Measurements from ENCODE around the gene FBXW12.
A peak's percentile ranks its signal among the peaks of the same experiment; 100 is the strongest.
"Not testable (repeated sequence)": the region's sequence is repeated elsewhere in the genome, so short reads cannot be mapped to it uniquely, and the experiment has no call there.

The FBXW12 gene

DNA sequence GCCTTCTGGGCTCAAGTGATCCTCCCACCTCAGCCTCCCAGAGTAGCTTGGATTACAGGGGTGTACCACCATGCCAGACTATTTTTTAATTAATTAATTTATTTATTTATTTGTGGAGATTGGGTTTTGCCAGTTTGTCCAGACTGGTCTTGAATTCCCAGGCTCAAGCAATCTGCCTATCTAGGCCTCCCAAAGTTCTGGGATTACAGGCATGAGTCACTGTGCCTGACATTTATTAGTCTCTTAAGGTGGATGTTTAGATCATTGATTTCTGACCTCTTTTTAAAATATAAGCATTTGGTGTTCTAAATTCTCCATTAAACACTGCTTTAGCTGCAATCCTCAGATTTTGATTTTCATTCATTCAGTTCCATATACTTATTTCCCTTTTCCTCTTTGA is 15.6 kb downstream of the FBXW12 start:
- DNase-seq, result no peak

- DNase-seq, result no peak
These were observed 16.9 kb downstream of the FBXW12 start for GRCh38 chr3:48388966-48389365.

DNA sequence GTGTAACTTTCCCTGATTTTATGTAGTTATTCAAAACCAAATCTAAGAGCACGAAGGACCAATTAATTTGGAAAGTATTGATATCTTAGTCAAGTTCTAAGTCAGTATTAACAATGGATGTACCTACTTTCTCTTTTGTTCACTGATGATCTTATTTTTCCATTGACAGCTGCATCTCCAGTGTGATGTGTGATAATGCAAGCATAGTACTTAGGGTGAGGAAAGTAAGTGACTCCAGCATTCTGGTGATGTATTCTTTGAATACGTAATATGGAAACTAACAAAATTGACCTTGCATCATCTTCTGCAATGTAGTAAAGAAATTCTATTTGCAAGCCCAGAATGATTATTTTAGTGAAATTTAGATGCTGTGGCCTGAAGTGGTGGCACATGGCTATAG is 22.4 kb downstream of the FBXW12 start:
- no peak for DNase-seq

DNA sequence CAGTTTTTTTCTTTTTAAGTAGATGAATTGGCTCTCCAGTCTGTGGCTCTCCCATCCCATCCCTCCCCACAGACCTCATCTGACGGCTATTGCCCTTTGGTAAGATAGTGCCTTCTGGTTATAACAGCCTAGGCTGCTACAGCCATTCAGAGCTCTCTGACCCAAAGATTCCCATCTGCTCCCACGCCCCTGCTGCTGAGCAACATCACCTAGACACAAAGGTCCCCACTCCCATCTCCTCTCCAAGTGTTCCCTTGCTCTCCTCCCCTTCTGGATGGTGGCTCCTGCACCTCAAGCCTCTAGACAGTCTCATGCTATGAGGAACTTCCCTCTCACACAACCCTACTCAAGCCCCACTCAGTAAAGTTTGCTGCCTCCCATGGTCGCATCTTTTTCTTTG is 23.7 kb downstream of the FBXW12 start:
- DNase-seq, result no peak

DNA sequence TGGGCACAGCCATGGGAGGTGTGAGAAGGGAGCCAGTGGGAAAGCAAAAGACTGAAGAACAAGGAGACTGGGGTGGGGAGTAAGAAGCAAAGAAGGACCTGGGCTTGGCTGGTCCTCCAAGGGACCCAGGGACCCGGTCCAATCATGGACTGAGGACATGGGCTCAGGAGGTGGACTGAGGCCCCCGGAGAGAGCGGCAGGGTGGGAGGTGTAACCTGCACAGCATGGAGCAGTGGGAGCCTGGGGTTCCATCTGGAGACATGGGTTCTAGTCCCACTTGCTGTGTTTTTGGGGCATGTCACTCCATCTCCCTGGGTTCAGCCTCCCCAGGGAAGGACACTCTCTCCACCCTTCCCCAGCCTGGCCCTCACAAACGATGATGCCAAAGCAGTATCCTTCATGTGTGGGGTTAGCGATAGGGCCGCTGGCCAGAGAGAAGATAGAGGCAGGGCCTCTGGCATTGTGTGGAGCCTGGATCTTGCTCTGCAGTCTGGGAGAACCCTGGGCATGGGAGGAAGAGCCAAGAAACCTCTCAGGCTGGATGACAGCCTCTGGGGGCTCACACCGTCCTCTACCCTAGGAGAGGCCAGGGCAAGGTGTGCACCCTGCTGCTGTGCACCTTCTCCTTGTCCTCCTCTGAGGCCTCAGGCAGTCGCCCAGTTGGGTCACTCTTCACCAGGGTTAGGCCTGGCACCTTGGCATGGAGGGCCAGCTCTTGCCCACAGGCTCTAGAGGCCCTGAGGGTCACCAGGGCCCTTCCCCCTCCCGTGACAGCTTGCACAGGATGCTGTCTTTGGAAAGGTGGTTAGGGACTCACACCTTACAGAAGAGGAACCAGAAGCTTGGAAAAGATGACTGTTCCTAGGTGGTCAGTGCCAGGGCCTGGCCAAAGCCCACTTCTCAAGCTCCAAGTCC is 26.0 kb downstream of the FBXW12 start:
- DNase-seq, result no peak

DNA sequence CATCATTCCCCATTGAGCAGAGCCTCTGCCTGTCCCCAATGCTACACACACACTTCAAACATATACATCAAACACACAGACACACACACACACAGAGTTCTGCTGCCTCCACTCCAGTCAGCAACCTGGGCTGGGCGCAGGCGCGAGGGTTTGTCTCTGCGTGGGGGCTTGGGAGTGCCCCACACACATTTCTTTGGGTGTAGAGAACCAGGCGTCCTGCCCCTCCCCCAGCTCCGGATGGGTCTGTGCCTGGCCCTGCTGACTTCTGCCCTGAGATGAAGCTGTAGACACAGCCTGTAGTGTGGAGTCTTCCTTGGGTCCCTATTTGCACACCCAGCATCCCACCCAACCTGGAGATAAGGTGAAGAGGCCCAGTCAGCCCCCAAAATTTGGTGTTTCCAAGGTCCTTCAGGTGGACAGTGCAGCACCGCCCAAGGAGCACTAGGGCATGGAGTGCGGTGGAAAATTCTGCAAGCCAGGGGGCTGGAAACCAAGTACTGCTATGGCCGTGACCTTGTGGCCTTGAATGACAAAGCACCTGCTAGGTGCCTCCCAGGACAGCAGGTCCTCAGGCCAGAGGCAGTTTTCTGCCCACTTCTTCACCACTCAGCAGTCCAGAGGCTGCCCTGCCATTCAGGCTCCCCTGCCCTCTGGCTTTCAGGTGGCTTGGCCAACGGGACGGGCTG is 26.8 kb downstream of the FBXW12 start:
- no peak for DNase-seq

GRCh38 chr3:48399387-48400172 is 27.6 kb downstream of the FBXW12 start:
- peak; percentile 48 for DNase-seq

GRCh38 chr3:48400824-48401433 is 28.9 kb downstream of the FBXW12 start:
- DNase-seq, result peak; percentile 68

DNA sequence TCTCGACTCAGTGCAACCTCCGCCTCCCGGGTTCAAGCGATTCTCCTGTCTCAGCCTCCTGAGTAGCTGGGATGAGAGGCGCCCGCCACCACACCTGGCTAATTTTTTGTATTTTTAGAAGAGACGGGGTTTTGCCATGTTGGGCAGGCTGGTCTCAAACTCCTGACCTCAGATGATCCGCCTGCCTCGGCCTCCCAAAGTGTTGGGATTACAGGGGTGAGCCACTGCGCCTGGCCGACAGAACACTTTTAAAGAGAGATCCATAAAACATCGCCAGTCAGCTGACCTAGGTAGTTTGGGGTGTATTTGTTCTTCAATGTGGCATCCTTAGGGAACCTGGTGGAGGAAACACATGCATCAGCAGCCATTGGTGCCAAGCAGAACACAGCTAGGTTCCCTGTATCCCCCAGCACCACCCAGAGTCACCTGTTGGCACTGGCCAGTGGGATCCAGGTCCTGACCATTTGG is 29.4 kb downstream of the FBXW12 start:
- DNase-seq, result not testable (repeated sequence)

DNA sequence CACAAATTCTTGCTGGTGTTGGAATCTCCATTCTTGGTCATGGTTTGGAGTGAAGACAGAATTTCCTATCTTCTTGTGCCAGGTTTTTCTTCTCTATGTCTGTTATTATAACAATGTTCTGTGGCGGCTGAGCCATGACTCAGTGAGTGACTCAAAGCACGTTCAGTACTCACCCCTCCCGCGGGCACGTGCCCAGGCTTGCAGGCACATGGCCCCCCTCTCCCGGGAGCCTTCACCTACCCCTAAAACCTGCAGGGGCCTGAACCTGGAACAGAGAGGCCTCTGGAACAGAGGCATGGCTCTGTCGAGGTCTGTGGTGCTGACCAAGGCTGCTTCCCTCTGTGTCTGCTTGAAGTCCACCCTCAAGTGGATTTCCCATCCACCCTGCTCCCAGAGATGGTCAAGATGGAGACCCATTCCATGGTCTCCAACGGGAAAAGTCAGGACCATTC is 30.3 kb downstream of the FBXW12 start:
- DNase-seq, result peak; percentile 48

DNA sequence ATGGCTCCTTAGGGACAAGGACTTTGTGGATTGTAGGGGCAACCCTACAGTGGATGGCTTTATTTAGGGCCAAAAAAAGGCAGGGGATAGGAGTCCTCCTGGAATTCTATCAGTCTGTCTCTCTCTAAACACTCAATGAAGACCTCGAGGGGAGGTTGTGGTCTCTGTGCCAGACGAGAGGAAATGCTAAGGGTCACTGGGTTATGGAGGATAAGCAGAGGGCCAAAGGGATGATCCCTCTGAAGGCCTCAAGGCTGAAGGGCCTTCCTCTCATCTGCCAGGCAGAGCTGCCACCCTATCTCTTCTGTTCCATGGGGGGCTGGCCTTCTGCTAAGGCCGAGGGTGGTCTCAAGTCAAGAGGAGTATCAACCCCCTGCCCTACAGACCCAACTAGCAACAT is 30.9 kb downstream of the FBXW12 start:
- DNase-seq, result peak; percentile 35

DNA sequence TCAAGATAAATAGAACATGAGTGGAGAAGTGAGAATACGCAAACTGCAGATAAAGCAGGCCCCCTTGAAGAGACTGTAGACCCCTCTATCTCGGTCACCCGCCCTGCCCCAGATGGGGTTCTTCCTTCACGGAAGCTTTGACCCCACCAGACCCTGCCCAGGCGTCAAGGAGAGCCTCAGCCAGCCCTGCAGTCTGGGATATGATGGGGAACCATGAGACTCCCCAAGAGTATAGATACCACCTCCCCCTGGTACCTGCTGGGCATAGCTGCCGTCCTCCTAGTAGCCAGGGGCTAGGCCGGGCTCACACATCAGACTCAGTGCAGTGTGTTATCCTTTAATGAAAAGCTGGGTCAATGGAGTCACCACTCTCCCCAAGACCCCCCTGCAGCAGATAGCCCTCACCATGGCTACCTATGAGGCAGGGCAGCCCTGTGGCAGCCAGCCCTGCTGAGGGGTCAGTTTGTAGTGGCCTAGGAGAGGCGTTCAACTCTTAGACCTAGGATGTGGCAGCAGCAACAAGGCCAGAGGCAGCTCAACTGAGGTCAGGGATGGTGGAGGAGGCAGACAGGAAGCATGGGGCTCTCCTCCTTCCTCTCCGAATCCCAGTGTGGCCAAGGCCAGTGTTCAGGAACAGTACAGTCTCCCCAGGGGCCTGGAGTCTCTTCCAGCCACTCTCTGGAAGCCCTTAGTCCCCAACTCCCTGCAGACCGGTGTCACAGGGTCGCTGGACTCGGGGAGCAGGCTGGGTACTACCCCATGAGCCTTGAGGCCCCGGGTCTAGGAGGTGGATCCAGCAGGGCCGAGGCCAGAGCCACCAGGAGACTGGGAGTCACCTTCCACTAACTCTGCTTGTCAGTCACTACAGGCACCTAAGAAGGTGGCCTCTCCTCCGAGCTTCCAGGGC is 31.8 kb downstream of the FBXW12 start:
- DNase-seq, result peak; percentile 51

GRCh38 chr3:48404440-48405342 is 32.7 kb downstream of the FBXW12 start:
- no peak for DNase-seq

GRCh38 chr3:48405343-48405881 is 33.4 kb downstream of the FBXW12 start:
- peak; percentile 48 for DNase-seq

GRCh38 chr3:48405971-48406370 is 34.0 kb downstream of the FBXW12 start:
- no peak for DNase-seq

- DNase-seq, result peak; percentile 40
These were observed 34.7 kb downstream of the FBXW12 start for GRCh38 chr3:48406443-48407431.

DNA sequence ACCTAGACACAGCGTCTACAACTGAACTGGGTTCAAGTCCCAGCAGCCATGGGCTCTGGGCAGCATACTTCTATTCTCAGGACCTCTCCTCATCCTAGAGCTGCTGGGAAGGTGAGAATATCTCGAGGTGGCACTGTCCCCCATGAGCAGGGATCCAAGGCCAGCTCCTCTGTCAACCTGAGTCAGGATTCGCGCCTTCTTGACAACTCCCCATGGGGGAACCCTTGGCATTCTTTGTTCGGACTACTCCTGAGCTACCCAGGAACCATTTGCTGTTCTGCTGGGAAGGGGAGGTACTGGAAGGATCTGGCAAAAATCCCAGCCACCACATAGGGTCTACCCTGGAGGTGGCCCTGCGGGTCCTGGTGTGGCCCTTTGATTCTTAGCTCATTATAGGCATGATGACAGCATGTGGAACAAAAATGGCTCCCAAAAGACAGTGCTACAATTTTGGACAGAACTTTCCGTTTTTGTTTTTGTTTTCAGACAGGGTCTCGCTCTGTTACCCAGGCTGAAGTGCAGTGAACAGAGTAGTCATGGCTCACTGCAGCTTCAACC is 35.6 kb downstream of the FBXW12 start:
- no peak for DNase-seq

- DNase-seq, result peak; percentile 52
These were observed 36.8 kb downstream of the FBXW12 start for GRCh38 chr3:48408823-48409281.
